Right lobe of liver (tissue), 4 donors: ENCODE results near the gene LYZL2.

ENCODE experiments used
- CTCF ChIP-seq, 4 donors: fragments of 200-600 bp in 3 of 4; fragments of 450-650 bp in 1 of 4; IDR thresholded peaks; one replicate each; pipeline versions ENCODE4 v1.5.1 to v1.8.0; 2016 to 2022; ENCODE audit warnings: antibody characterized with exemption in 4 of 4, mild to moderate bottlenecking in 2 of 4
- POLR2A ChIP-seq: fragments of 450-650 bp; IDR thresholded peaks from one replicate; pipeline ENCODE4 v1.6.1; 2017; ENCODE audit warnings: antibody characterized with exemption, mild to moderate bottlenecking
- donor health status: DM: no; HTN: no; CAD: no.
- donor health status: DM: no; HTN: no; CAD: no.
- donor health status: DM: no; HTN: yes; CAD: no.

DNA sequence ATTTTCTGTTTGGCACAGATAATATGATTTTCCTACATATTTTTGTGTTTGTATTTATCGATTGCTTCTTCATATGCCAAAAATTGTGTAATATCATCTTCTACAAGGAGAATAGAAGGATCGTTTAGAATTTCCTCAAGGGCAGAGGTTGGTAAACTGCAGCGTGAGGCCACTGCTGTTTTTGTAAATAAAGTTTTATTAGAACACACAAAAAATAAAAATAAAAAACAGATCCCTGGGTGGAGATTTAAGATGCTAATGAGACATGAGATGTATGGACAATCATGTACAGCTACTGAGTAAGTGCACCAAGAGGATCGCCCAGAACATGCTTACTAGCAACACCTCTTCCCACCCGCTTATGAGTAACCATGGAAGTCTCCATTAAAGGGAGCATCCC, 9.6 kb downstream of the LYZL2 start:
- TF ChIP-seq CTCF (IDR thresholded peaks at IDR 0.05) (no peak), POLR2A (no peak)
